HEK293T (cell line): ENCODE data around the gene NT5C3A.

Source experiments
- CTCF ChIA-PET: fragments of 350-600 bp; formaldehyde crosslinking; extraction: SDS; loops from one replicate; lab custom pipeline; 2021; ENCODE audit warnings: antibody characterized with exemption, inconsistent platforms; lab: Yijun Ruan, JAX
- POLR2A ChIA-PET: fragments of 350-600 bp; formaldehyde crosslinking; extraction: SDS; loops from one replicate; lab custom pipeline; 2020; ENCODE audit warnings: antibody characterized with exemption, inconsistent platforms; lab: Yijun Ruan, JAX
- DNase-seq: peaks from one replicate; pipeline ENCODE4 v3.0.0; 2012; ENCODE audit warnings: mixed read lengths; ENCODE audit errors: extremely low spot score
- ARNT ChIP-seq: fragments of 450-650 bp; IDR thresholded peaks from 2 replicates; pipeline ENCODE4 v1.6.1; 2017; ENCODE audit warnings: mild to moderate bottlenecking
- BHLHE40 ChIP-seq: fragments of 450-650 bp; IDR thresholded peaks from 2 replicates; pipeline ENCODE4 v1.6.1; 2016; ENCODE audit warnings: mild to moderate bottlenecking, moderate library complexity, borderline replicate concordance
- CTBP1 ChIP-seq: fragments of 450-650 bp; IDR thresholded peaks from 2 replicates; pipeline ENCODE4 v1.6.1; 2016; ENCODE audit warnings: borderline replicate concordance
- ELF4 ChIP-seq: fragments of 450-650 bp; IDR thresholded peaks from 2 replicates; pipeline ENCODE4 v1.6.1; 2017; ENCODE audit warnings: antibody characterized with exemption
- FOXA1 ChIP-seq: fragments of 450-650 bp; IDR thresholded peaks from 2 replicates; pipeline ENCODE4 v1.6.1; 2016; ENCODE audit warnings: mild to moderate bottlenecking
- FOXK2 ChIP-seq: fragments of 450-650 bp; IDR thresholded peaks from 2 replicates; pipeline ENCODE4 v1.6.1; 2016; ENCODE audit warnings: mild to moderate bottlenecking
- FOXM1 ChIP-seq: fragments of 450-650 bp; IDR thresholded peaks from 2 replicates; pipeline ENCODE4 v1.6.1; 2017; ENCODE audit warnings: mild to moderate bottlenecking, borderline replicate concordance
- HDGF ChIP-seq: fragments of 450-650 bp; IDR thresholded peaks from 2 replicates; pipeline ENCODE4 v1.6.1; 2017; ENCODE audit warnings: antibody characterized with exemption, borderline replicate concordance
- L3MBTL2 ChIP-seq: fragments of 450-650 bp; conservative IDR thresholded peaks from 2 replicates; pipeline ENCODE4 v1.6.1; 2016; ENCODE audit warnings: mild to moderate bottlenecking
- LEF1 ChIP-seq: fragments of 450-650 bp; IDR thresholded peaks from 2 replicates; pipeline ENCODE4 v1.6.1; 2017; ENCODE audit warnings: mild to moderate bottlenecking, borderline replicate concordance
- NFRKB ChIP-seq: fragments of 450-650 bp; IDR thresholded peaks from 2 replicates; pipeline ENCODE4 v1.6.1; 2016; ENCODE audit warnings: mild to moderate bottlenecking, moderate library complexity
- SP1 ChIP-seq: fragments of 450-650 bp; IDR thresholded peaks from 2 replicates; pipeline ENCODE4 v1.6.1; 2017
- SUZ12 ChIP-seq: fragments of 450-650 bp; IDR thresholded peaks from 2 replicates; pipeline ENCODE4 v1.6.1; 2016; ENCODE audit warnings: mild to moderate bottlenecking
- TARDBP ChIP-seq: fragments of 450-650 bp; IDR thresholded peaks from 2 replicates; pipeline ENCODE4 v1.6.1; 2016
- ZNF384 ChIP-seq: fragments of 450-650 bp; IDR thresholded peaks from 2 replicates; pipeline ENCODE4 v1.6.1; 2016
- TF ChIP-seq, protein P1 (sequence below): fragments of 450-650 bp; IDR thresholded peaks from 2 replicates; pipeline ENCODE4 v1.6.1; 2016

Gene NT5C3A

DNA sequence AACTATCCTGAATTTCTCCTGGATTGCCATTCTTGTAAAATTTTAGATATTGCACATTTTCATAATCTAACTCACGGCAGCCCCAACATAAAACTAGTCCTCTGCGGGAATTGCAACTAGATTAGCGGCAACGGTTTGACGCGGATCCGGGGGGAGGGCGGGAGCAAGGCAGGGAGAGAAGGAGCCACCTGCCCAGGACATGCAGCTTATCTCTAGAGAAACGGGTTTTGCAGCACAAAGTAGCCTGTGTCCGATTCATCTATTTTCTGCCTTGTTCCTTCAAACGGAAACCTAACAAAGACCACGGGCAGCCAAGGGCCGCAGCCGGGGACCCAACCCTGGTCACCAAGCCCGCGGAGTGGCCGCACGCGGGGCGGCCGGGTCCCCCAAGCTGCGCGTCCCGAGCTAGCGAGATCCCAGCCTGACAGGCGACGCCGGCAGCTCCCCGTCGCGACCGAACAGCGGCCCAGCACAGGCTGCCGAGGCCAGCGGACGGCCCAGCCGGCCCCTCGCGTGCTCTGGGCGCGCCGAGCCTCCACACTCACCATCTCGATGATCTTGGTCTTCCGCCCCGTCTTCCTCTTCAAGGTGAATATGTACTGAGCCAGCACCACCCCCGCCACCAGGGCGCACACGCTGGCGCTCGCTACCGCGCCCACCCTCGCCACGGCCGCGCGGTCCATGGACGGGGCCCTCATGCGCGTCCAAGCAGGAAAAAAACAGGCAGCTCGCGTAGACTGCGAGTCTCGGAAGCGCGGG lies at the start of gene NT5C3A:
TSS of gene NT5C3A (minus strand) at position 754 of the 759 bp plus-strand sequence. CDS start at position 683, 71 bp downstream.
- DNase-seq = peak; percentile 48
- ChIA-PET CTCF (interaction anchor here (0.6 to 0.8 kb wide), 2 partner anchors 14 to 17 kb away, joined by 3 read pairs; no protein-coding TSS in a partner anchor), POLR2A (interaction anchor here (0.6 to 2.7 kb wide), 21 partner anchors 8 to 843 kb away, joined by 3 to 15 read pairs (median 4); partner anchors contain the start of genes AVL9, BBS9, FKBP9 and KBTBD2)
- TF ChIP-seq L3MBTL2 (peak; percentile 63), FOXK2 (no peak), ELF4 (no peak), CTBP1 (no peak), ZNF384 (no peak)

GRCh38 chr7:33111614-33112013 lies 49.0 kb upstream of the NT5C3A start:
- ChIA-PET CTCF (no interaction called here), POLR2A (interaction anchor here (1.0 kb wide), 1 partner anchor 49 kb away, joined by 3 read pairs; the partner anchor contains the start of gene NT5C3A)
- TF ChIP-seq SUZ12 = no peak
- no peak for DNase-seq

DNA sequence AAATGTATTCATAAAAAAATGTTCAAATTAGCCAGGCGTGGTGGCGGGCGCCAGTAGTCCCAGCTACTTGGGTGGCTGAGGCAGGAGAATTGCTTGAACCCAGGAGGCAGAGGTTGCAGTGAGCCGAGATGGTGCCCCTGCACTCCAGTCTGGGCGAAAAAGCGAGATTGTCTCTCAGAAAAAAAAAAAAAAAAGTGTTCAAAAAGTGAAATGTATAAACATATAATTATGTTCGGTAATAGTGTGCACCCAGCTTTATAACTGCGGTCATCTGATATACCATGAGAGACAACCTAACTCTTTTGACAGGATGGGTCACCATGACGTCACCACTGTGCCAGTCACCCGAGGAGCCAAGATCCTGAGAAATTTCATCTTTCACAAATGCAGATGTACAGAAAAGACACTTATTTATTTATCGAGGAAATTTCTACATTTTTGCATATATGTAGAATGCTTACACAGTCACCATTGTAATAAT lies 47.2 kb upstream of the NT5C3A start:
- POLR2A ChIA-PET = interaction anchor here (1.1 to 1.9 kb wide), 2 partner anchors 20 to 47 kb away, joined by 3 to 6 read pairs; partner anchors contain the start of gene NT5C3A
- no peak for TF ChIP-seq SP1
- no peak for TF ChIP-seq FOXK2
- TF ChIP-seq ELF4 = no peak
- TF ChIP-seq, protein P1, sequence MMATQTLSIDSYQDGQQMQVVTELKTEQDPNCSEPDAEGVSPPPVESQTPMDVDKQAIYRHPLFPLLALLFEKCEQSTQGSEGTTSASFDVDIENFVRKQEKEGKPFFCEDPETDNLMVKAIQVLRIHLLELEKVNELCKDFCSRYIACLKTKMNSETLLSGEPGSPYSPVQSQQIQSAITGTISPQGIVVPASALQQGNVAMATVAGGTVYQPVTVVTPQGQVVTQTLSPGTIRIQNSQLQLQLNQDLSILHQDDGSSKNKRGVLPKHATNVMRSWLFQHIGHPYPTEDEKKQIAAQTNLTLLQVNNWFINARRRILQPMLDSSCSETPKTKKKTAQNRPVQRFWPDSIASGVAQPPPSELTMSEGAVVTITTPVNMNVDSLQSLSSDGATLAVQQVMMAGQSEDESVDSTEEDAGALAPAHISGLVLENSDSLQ = no peak
- TF ChIP-seq ARNT = no peak
- TF ChIP-seq NFRKB = no peak
- no peak for TF ChIP-seq FOXM1
- TF ChIP-seq ZNF384 = no peak
- no peak for TF ChIP-seq TARDBP
- no peak for TF ChIP-seq FOXA1
- TF ChIP-seq HDGF = no peak
- TF ChIP-seq CTBP1 = no peak
- no peak for TF ChIP-seq SUZ12
- no peak for TF ChIP-seq LEF1
- no peak for DNase-seq
- CTCF ChIA-PET = interaction anchor here (0.5 kb wide), 1 partner anchor 613 kb away, joined by 3 read pairs; no protein-coding TSS in a partner anchor

DNA sequence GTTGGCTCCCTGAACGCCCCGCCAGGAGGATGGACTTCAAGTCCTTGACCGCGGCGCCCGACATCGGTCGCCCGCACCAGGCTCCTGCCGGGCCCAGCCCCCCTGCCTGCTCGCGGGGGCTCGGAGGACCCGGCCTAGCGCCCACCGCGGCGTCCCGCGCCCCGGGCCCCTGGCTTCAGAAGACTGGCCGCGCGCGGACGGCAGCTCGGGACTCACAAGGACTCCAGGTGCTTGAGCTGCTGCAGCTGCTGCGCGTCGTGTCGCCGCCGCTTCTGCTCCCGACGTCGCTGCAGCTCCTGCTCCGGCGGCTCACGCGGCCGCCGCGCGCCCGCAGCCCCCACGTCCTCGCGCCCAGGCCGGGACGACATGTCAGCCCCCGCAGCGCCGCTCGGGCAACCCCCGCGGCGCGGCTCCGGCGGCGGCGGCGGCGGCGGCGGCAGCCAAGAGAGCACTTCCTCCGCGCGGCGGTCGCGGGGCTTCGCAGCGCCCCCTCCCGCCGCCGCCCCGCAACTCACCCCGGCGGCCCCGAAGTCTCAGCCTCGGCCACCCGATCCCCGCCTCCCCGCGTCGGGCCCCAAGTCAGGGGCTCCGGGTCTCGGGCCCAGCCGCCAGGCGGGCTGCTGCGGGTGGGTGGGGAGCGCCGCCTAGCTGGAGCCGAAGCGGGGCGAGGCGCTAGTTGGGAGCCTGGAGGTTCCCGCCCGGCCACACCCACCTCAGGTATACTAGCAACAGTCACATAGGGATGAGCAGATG lies 46.6 kb upstream of the NT5C3A start, which contains the start of gene RP9:
TSS of gene RP9 (minus strand) at position 400 of the 753 bp plus-strand sequence. CDS start at position 368, 32 bp downstream.
- POLR2A ChIA-PET = interaction anchor here (1.0 to 1.9 kb wide), 5 partner anchors 18 to 152 kb away, joined by 3 to 6 read pairs (median 3); partner anchors contain the start of genes FKBP9 and NT5C3A
- TF ChIP-seq TARDBP (no peak), ARNT (peak; percentile 51; the same call in 1 of the 2 replicates), FOXK2 (no peak), CTBP1 (no peak), BHLHE40 (no peak), ZNF384 (no peak), FOXA1 (no peak), FOXM1 (peak; percentile 44; the same call in 1 of the 2 replicates)
- peak; percentile 83 for DNase-seq
- CTCF ChIA-PET = interaction anchor here (0.6 to 1.1 kb wide), 4 partner anchors 263 to 1133 kb away, joined by 3 to 5 read pairs (median 3); no protein-coding TSS in a partner anchor

DNA sequence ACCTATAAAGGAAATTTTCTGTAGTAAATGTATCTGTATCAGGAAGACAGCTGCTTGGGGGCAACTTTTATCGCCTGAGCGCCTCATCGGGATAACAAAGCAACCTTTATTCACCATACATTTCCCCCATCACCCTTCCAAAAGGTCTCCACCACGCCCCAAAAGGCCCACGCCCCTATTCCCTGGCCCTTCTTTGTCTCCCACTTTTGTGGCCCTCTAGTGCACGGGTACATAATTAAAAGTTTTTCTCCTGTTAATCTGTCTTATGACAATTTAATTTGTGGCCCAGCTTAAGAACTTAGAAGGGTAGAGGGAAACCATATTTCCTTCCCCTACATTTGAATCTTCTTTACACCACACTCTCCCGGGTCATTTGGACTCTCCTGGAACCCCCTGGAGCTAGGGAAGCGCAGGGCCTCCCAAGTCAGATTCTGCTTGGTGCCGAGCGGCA lies 46.0 kb upstream of the NT5C3A start:
- CTCF ChIA-PET = interaction anchor here (0.7 to 1.2 kb wide), 4 partner anchors 172 to 892 kb away, joined by 3 to 5 read pairs (median 3); no protein-coding TSS in a partner anchor
- DNase-seq = no peak
- TF ChIP-seq ARNT (no peak), CTBP1 (no peak), FOXA1 (no peak), NFRKB (no peak), ELF4 (no peak), ZNF384 (no peak), FOXK2 (no peak), L3MBTL2 (no peak), SUZ12 (no peak), SP1 (no peak), LEF1 (no peak), FOXM1 (no peak), TARDBP (no peak), BHLHE40 (no peak), HDGF (no peak)
- TF ChIP-seq, protein P1 = no peak
- POLR2A ChIA-PET = interaction anchor here (1.0 to 1.9 kb wide), 6 partner anchors 18 to 418 kb away, joined by 3 to 6 read pairs (median 4); partner anchors contain the start of genes FKBP9 and NT5C3A
